Stimulated activated CD4-positive, alpha-beta T cell treated with anti-CD3 and anti-CD28 coated beads, TNF-alpha, amount 100 ng/mL, for 1 hour (primary cell): ENCODE data around the gene STX7.

Experiments
- DNase-seq, 3 donors: peaks; one replicate each; pipeline ENCODE4 v3.0.0-alpha.2; 2020; ENCODE audit warnings: low read depth in 3 of 3, low spot score in 1 of 3

Gene STX7

DNA sequence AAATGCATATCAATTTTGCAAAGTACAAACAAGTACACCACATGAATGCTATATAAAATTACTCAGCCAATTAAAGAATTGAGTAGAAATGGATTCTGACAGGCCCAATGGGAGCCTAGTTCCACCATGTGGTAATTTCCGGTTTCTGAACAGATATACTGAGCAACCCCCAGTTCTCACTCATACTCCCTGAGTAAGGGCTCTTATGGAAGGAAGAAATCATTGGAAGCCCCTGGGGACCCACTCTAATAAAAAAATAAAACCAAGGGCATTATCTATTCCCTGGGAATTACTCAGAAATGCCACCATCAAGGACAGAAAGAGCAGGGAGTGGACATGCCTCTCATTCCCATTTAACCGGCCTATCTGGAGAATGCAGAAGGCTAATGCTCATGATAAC lies 34.6 kb downstream of the STX7 start:
- DNase-seq = no peak

DNA sequence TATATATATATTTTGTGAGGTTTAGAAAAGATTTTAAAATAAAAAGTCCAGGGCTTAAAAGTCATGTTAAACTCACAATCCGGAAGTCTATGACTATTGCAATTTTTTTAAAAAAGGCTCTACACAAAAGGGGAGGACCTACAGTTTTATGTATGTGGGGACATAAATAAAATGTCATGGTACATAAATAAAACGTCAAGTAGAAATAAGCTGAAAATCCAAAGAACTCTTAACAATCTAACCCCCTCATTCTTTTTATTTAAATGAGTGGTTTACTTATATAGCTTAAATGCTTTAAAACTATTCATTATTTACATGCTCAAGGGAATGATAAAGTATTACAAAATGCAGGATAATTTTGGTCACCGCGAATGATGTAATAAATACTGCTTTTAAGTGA lies 36.2 kb downstream of the STX7 start:
- DNase-seq = no peak

DNA sequence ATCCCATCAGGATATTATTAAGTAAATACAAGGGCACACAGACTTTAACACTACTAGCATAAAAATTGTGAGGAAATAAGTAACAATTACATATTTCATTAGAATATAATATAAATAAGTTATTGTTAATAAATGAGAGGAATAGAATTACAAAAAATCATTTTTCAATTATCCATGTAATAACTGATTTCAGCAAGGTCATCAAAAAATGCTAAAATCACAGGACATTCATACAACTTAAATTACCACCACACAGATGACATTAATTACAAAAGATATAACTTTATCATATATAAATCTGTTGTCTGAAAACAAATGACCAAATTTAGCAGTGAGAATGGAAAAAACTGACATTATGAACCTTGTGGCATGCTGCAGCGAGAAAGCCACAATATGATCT lies 37.0 kb downstream of the STX7 start:
- no peak for DNase-seq

DNA sequence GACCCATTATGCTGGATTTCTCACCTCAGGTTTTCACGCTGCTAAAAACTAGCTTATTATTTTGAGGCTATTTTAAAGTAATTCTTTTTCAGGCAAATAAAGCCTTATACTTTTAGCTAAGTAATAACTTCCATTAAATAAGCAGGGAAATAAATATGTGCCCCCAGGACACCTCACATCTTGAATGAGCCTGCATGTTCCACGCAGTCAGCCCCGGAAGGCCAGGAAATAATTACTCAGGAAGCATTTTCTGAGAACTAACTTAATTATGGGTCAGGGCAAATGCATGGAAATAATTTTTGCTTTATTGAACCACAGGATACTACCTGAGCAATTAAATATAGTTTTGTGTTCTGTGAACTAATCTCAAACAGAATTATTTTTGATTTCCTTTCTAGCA lies 41.1 kb downstream of the STX7 start:
- DNase-seq = no peak

DNA sequence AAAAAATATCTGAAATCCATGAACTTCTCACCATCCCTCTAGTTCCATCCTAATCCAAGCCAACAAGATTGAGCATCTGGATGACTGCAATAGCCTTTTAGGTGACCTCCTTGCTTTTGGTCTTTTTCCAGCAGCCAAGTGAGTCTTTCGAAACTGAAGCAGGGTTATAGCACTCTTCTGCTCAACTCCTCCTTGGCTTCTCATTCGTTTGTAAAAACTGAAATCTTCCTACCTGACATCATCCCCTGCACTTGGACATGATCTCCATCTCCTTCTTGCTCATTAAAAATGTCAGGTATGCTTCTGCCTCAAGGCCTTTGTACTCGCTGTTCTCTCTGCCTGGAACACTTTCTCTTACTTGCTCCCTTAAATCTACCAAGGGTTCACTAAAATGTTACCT lies 46.0 kb downstream of the STX7 start:
- no peak for DNase-seq

DNA sequence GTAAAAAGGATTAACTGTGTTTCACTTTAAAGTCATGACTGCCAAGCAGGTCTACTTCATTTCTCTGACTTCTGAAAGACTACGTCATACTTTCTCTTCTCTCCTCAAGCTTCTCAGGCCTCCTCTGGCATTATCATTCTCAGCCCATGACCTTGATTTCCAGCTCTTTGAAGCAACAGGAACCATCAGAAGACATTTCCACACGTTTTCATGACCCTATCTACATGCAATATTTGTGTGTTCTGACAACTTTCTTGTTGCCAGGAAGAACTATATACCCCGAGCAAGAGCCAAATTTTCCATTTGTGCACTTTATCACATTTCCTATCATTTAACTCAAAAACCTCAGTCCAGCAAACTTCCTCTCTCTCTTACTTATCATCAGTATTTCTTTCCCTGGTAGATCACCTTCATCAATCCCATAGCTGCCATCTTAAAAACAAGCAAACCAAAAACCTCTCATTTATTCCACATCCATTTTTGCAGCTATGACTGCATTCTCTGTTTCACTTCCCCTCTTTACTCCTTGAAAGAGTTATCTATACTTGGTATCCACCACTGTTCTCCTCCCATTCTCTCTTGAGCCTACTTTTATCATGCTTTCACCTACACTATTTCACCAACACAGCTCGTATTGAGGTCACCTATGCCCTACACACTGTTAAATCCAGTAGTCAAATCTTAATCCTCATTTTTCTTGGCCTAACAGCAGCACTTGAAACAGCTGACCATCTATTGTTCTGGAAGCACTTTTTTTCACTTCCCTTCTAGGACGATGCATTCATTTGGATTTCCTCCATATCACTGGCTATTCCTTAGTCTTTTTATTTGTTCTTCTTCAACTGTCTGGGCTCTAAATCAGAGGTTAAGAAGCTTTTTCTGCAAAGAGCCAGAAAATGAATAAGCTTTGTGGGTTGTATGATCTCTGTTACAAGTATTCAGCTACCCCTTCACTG lies 47.1 kb downstream of the STX7 start:
- DNase-seq = no peak

DNA sequence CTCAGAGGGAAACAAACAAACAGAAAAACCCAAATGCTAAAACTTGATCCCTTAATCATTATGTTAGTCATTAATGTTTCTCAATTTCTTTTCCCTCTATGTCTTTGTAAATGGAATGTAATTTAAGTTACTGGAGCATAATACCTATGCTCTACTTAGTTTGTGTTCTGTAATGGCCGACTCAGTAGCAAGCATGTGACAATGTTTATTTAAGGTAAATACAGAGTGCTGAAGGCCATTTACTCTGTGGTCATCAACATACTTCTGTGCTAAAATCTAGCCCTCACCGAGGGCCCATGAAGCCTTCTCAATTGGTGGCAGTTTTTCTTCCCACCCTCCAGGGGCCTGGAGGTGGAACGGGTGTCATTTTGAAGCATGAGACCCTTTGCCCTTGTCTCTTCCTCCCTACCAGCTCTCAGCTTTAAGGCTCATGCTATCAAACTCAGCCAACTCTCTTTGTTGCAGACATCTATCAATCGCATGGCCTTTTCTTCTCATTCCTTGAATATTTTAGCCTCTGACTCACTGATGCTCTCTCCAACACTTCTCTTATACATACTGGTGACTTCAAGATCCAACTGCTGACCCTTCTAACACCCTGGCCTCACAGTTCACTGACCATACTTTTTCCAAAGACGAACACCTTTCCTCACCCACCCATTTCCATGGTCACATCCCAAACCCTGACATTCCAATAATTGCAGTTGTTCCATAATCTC lies 48.2 kb downstream of the STX7 start:
- DNase-seq = no peak

DNA sequence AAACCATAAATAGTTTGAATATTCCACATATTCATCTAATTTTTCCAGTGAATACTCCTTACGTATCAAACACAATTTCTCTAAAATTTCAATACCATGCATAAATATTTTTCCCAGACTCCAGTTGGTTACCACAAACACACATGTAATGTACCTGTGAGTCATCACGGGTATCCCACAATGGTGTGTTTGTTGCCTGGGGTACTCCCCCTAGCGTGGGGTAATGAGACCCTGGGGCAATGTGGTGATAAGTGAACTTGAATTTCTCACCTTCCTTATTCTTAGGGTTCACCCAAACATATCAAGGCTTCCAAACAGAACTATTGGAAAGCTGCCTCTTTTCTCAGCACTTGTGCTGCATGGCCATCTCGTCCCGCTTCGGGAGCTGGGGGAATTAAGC lies 51.0 kb downstream of the STX7 start:
- no peak for DNase-seq

DNA sequence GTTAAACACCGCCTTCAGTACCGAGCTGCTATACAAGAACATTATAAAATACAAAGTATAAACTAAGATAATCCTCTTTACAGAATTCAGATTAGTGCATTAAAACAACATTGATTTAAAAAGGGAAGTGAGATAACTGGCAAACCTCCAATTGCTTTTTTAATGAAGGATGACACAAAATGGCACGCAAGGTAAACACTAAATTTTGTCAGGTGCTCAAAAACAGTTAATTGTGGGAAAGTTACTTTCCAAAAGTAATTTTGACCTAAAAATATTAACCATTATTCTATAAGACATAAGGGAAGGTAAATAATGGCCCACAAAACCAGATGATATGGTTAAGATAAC lies 53.3 kb downstream of the STX7 start:
- DNase-seq = no peak

DNA sequence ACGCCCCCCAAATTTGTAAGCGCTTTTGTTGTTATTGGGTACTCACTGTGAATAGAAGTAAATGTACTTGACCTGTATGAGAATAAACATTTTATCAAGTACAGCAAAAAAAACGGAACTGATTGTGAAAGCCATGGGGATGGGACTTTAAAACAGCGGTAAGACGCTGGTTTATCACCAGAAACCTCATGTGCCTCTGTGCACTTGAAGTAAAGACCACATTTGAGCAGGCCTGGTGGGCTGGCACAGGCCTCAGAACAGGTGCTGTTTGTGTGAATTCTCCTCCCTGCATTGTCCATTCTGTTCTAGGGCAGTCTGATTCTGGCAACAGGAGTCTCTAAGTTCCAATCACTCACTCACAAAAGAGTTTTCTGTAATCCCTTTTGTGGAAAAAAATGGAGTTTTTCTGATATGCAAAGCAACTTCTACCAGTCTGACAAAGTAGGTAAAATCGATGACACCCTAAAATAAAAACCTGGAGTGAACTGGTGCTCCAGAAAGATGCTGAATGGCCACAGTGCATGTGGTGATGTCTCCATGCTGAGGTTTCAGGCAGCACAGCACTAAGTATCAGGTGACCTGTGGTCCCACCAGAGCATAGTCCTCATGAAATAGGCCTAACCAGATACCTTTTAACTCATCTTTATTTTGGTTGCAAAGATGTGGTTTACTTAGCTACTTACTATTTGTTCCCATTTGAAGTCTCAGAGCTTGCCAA lies 53.9 kb downstream of the STX7 start:
- no peak for DNase-seq

DNA sequence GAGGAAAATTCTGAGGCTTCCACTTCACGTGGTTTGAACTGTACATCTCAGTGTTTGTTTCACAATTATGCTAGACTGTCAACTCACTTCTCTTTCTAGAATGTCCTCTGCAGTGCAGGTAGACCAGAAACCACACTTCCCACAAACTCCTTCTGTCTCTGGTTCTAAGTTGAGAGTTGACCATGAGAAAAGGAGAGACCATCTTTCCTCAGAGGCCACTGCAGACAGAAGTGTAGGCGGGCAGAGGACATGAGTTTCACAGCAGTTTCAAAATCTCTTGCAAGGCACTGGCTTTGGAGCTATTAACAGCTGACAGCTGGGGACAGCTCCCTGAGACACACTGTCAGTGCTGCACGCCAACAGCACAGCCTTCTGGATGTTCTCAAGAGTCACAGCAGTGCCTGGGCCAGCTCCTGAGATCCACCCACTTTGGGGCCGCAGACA lies 56.2 kb downstream of the STX7 start:
- DNase-seq = no peak

DNA sequence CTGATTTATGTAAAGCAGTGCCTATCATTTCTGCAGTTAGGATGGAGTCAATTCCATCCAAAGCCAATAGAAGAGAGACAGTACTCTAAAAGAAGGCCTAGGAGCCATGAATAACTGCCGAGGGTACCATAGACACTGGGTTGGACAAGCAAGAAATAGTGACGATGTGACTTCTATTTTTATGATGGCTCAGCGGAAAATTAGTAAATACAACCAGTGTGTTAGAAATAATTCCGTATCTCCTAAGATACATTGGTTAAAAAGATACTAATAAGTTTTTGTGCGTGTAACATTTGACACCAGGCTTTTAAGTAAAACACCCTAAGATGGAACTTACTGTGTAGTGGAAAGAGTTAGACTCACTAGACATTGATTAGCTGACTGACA lies 66.1 kb downstream of the STX7 start:
- no peak for DNase-seq

DNA sequence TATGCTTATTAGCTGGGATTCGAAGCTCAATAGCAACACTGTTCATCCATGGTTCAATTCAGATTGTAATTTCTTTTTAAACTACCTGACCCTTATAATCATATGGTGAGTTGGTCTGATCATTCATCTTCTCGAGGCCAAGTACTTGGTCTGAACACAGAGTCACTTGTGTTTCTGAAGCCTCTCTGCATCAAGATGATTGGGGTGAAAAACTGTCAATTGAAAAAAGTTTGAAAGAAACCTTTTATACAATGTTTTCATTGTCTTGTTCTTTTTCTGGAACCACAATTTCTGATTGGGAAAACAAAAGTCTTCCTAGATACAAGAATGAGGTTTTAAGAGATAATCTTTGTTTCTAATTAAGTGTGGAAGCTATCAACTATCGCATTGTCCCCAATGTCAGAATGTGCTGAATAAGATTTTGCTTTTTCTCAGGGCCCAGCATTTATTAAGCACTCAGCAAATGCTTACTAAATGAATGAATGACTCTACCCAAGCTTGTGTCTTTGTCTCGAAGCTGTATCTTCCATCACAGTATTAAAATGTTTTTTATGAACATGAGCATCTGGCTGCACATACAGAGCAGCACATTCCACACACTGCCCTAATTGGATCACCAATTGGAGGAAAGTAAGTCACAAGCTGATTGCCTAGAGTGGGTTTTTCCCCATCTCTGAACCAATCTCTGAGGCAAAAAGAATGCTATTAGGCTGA lies 66.6 kb downstream of the STX7 start:
- DNase-seq = no peak

DNA sequence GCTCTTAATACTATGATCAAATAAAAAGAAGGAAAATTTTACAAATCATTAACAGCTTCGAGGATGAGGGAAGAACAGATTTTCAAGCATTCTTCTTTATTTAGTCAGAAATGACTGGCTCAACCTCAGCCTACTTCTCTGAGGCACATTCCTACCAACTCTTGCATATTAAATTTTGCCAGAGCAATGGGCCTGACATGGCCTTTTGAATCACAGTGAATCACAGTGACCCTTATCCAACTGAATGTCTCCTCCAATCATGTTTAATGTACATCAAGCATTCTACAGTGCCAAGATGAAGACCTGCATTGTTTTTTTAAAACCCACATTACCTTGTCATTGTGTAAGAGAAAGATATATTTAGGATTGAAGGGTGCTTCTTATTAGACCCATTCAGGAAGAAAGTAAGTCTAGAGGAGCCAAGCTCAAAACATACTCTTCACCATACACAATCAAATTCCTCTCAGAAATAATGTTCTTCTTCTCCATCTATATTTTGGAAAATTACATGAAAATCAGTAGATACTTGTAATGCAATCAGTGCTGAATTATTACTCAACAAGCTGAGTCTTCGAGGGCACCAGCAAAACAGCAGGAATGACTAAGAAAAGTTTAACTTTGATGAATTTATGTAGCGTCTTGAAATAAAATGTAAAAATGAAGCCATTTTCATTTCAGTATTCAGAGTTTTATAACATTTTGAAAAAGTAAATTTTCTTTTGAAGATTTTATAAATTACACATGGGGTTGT lies 67.5 kb downstream of the STX7 start:
- no peak for DNase-seq

DNA sequence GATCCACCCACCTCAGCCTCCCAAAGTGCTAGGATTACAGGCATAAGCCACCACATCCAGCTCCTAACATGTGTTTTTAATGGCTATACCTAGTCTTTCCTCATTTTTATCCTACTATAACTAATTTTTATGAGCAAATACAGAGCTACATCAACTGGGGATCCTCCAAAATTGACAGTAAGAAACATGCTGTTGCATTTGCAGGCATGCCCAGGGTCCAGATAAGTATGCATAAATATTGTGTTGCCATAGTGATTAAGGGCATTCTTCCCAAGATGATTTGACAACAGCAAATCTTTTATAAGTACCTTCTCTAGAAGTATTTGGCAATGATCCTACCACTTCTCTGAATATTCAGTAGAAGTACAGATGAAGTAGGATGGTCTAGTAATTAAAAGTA lies 69.7 kb downstream of the STX7 start:
- DNase-seq = no peak

DNA sequence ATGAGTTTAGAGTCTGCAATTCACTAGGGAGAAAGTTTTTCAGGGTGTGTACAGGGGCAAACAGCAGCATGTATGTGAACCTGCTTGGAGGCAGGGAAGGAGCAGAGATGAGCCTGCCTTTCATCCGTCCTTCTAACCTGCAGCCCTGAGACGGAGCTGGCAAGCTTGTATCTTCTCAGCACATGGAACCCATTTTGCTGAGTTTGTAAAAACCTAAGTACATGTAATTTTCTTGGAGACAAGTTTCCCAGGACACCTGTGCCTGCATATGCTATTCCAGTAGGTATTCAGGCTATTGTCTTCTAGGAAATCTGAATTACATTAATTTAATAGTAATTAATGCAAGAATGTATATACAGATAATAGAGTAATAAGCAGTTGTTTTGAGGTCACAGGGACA lies 82.8 kb downstream of the STX7 start:
- DNase-seq = no peak

DNA sequence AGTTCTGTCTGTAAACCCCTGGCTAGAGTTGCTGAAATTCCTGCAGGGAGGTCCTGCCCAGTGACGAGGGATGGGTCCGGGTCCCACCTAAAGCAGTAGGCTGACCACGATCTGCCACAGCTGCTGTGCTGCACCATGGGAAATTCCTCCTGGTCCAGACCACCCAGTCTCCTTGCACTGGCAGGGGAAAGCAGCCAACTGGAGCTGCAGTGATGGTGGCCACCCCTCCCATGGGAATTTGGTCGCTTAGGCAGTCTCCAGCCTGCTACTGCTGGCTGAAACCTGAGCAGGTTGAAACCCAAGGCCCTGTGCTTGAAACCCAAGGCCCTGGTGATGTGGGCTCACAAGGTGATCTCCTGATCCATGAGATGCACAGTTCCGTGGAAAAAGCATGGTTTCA lies 87.7 kb downstream of the STX7 start:
- DNase-seq = no peak

DNA sequence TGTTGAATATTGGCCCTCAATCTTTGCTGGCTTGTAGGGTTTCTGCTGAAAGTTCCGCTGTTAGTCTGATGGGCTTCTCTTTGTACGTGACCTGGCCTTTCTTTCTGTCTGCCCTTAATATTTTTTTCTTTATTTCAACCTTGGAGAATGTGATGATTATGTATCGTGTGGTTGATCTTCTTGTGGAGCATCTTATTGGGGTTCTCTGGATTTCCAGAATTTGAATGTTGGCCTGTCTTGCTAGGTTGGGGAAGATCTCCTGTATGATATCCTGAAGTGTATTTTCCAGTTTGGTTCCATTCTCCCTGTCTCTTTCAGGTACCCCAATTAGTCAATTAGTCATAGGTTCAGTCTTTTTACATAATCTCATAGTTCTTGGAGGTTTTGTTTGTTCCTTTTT lies 89.1 kb downstream of the STX7 start:
- DNase-seq = no peak

DNA sequence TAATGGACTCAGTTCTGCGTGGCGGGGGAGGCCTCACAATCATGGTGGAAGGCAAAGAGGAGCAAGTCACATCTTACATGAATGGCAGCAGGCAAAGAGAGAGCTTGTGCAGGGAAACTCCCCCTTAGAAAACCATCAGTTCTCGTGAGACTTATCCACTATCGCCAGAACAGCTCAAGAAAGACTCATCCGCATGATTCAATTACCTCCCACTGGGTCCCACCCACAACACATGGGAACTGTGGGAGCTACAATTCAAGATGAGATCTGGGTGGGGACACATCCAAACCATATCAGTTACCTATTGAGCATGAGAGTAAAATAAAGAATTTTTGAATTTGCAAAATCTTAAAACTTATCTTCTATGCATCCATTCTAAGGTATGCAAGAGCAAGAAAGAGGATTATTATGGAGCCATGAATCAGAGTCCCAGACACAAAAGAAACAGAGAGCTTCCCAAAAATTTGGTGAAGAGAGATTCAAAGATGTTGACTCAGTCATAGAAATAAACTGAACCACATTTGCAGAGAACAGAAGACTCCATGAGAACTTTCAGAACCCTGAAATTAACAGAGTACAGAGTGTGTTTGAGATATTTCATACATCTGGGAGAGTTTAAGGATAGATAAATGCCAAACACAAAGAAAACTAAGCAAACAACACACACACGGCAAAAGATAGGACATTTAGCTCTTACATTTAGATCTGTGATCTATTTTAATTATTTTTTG lies 94.5 kb downstream of the STX7 start:
- no peak for DNase-seq

DNA sequence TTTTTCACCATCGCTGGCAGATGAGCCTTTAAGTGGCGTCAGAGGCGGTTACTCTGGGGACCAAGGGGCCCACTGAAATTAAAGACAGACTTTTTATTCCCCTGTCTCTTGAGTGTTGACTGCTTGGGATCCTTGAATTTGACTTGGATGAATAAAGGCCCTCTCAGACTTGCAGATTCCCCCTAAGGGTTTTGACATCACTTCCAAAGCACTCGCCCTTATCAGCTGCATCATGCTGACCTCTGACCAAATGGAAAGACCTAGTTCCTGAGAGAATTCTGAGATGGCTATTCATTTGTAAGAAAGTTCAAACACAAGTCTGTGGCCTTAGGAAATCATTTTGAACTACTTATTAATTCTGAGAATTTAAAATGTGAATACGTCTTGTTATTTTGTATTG lies 98.2 kb downstream of the STX7 start:
- no peak for DNase-seq
